AG20443 (cell line): Measurements from ENCODE around the gene CDC42EP3.

ENCODE experiments used
- DNase-seq: peaks from one replicate; pipeline ENCODE4 v3.0.0; 2012; ENCODE audit warnings: low spot score, mixed read lengths

CDC42EP3 gene

GRCh38 chr2:37636381-37637066 lies 34.9 kb downstream of the CDC42EP3 start:
- no peak for DNase-seq

GRCh38 chr2:37635504-37636380 lies 35.7 kb downstream of the CDC42EP3 start:
- no peak for DNase-seq

GRCh38 chr2:37634914-37635503 lies 36.4 kb downstream of the CDC42EP3 start:
- no peak for DNase-seq

- DNase-seq: no peak
These were observed 37.6 kb downstream of the CDC42EP3 start for GRCh38 chr2:37633845-37634244.

GRCh38 chr2:37633234-37633633 lies 38.2 kb downstream of the CDC42EP3 start:
- no peak for DNase-seq

GRCh38 chr2:37632310-37632709 lies 39.1 kb downstream of the CDC42EP3 start:
- no peak for DNase-seq

- no peak for DNase-seq
These were observed 39.7 kb downstream of the CDC42EP3 start for GRCh38 chr2:37631698-37632097.

- no peak for DNase-seq
These were observed 40.1 kb downstream of the CDC42EP3 start for GRCh38 chr2:37631292-37631691.

- DNase-seq: no peak
These were observed 40.7 kb downstream of the CDC42EP3 start for GRCh38 chr2:37630776-37631175.

GRCh38 chr2:37630301-37630700 lies 41.1 kb downstream of the CDC42EP3 start:
- DNase-seq: no peak

- no peak for DNase-seq
These were observed 41.9 kb downstream of the CDC42EP3 start for GRCh38 chr2:37629529-37629928.

- DNase-seq: no peak
These were observed 43.7 kb downstream of the CDC42EP3 start for GRCh38 chr2:37627710-37628109.

- no peak for DNase-seq
These were observed 45.5 kb downstream of the CDC42EP3 start for GRCh38 chr2:37625796-37626571.

GRCh38 chr2:37625156-37625555 lies 46.3 kb downstream of the CDC42EP3 start:
- DNase-seq: peak; percentile 73

- DNase-seq: no peak
These were observed 47.2 kb downstream of the CDC42EP3 start for GRCh38 chr2:37623971-37624900.

GRCh38 chr2:37623406-37623805 lies 48.0 kb downstream of the CDC42EP3 start:
- DNase-seq: no peak

- no peak for DNase-seq
These were observed 48.9 kb downstream of the CDC42EP3 start for GRCh38 chr2:37622450-37623100.

- DNase-seq: no peak
These were observed 50.2 kb downstream of the CDC42EP3 start for GRCh38 chr2:37621199-37621598.

GRCh38 chr2:37619959-37620300 lies 51.5 kb downstream of the CDC42EP3 start:
- DNase-seq: no peak

- DNase-seq: no peak
These were observed 52.0 kb downstream of the CDC42EP3 start for GRCh38 chr2:37619230-37619958.
